MM.1S (cell line): Measurements from ENCODE around the gene TSPAN15.

Experiments
- CTCF ChIP-seq: fragments of 300-600 bp; sonication (generic); IDR thresholded peaks from 2 replicates; pipeline ENCODE4 v1.5.1; 2016; ENCODE audit warnings: antibody characterized with exemption, low read length, mixed read lengths
- EZH2 ChIP-seq: fragments of 300-600 bp; sonication (generic); optimal IDR thresholded peaks from 2 replicates; pipeline ENCODE3; 2017; ENCODE audit warnings: low read depth, mild to moderate bottlenecking, antibody characterized with exemption, low read length, mixed read lengths
- EZH2phosphoT487 ChIP-seq: fragments of 300-600 bp; sonication (generic); IDR thresholded peaks from 2 replicates; pipeline ENCODE4 v1.6.1; 2018; ENCODE audit warnings: antibody characterized with exemption, low read length

GRCh38 chr10:69497231-69497561 lies 45.9 kb downstream of the TSPAN15 start:
- no peak for TF ChIP-seq CTCF
- no peak for TF ChIP-seq EZH2phosphoT487
- no peak for TF ChIP-seq EZH2
